KMS-11 (cell line): Measurements from ENCODE around the gene ZPBP2.
"Not testable (repeated sequence)": the region's sequence is repeated elsewhere in the genome, so short reads cannot be mapped to it uniquely, and the experiment has no call there.

Experiments
- H2AFZ ChIP-seq: fragments of 200-600 bp; sonication (generic); 2 replicates; pipeline ENCODE4 v1.6.1; 2016; ENCODE audit warnings: antibody characterized with exemption, mixed run types, low read depth
- H3K27ac ChIP-seq: fragments of 200-600 bp; sonication (generic); 2 replicates; pipeline ENCODE4 v1.6.1; 2016; ENCODE audit warnings: mild to moderate bottlenecking, mixed run types
- H3K27me3 ChIP-seq: fragments of 200-600 bp; sonication (generic); 2 replicates; pipeline ENCODE4 v1.6.1; 2017; ENCODE audit warnings: mild to moderate bottlenecking, low read depth, mixed run types, moderate library complexity; ENCODE audit not compliant: insufficient read depth
- H3K36me3 ChIP-seq: fragments of 200-600 bp; sonication (generic); 2 replicates; pipeline ENCODE4 v1.6.1; 2017; ENCODE audit warnings: mild to moderate bottlenecking, mixed run types; ENCODE audit not compliant: insufficient read depth
- H3K4me1 ChIP-seq: fragments of 200-600 bp; sonication (generic); 2 replicates; pipeline ENCODE4 v1.6.1; 2016; ENCODE audit warnings: mild to moderate bottlenecking, low read depth, mixed run types; ENCODE audit not compliant: poor library complexity, severe bottlenecking
- H3K4me2 ChIP-seq: fragments of 200-600 bp; sonication (generic); 2 replicates; pipeline ENCODE4 v1.7.0; 2016; ENCODE audit warnings: mild to moderate bottlenecking, mixed run types
- H3K4me3 ChIP-seq: fragments of 200-600 bp; sonication (generic); IDR thresholded peaks from 2 replicates; pipeline ENCODE4 v1.6.1; 2017; ENCODE audit warnings: low read depth, low read length, mixed read lengths; ENCODE audit not compliant: insufficient read depth
- H3K79me2 ChIP-seq: fragments of 200-600 bp; sonication (generic); 2 replicates; pipeline ENCODE4 v1.6.1; 2016; ENCODE audit warnings: low read depth, mixed run types; ENCODE audit not compliant: insufficient read depth
- H3K9ac ChIP-seq: fragments of 200-600 bp; sonication (generic); 2 replicates; pipeline ENCODE4 v1.6.1; 2016; ENCODE audit warnings: mild to moderate bottlenecking, mixed run types
- H4K20me1 ChIP-seq: fragments of 200-600 bp; sonication (generic); 2 replicates; pipeline ENCODE4 v1.6.1; 2016; ENCODE audit warnings: mild to moderate bottlenecking, mixed run types; ENCODE audit not compliant: insufficient read depth
- TF ChIP-seq, protein P1 (sequence below): fragments of 200-600 bp; sonication (generic); conservative IDR thresholded peaks from 2 replicates; pipeline ENCODE4 v1.6.1; 2017; ENCODE audit warnings: low read depth, mild to moderate bottlenecking, antibody characterized with exemption, low read length, moderate library complexity, mixed read lengths

The ZPBP2 gene

GRCh38 chr17:39898088-39898487 is 30.1 kb downstream of the ZPBP2 start:
- H3K9ac ChIP-seq = no peak overlapping the region
- no peaks in the 10 kb centered on the region for H4K20me1 ChIP-seq
- H3K36me3 ChIP-seq = no peaks in the 10 kb centered on the region
- no peak overlapping the region for H3K4me2 ChIP-seq
- no peak overlapping the region for H3K4me3 ChIP-seq
- H3K79me2 ChIP-seq = no peaks in the 10 kb centered on the region
- no peaks in the 10 kb centered on the region for H3K27me3 ChIP-seq
- no peak overlapping the region for H2AFZ ChIP-seq
- peaks cover 3% of the 10 kb centered on the region for H3K4me1 ChIP-seq
- TF ChIP-seq, protein P1, sequence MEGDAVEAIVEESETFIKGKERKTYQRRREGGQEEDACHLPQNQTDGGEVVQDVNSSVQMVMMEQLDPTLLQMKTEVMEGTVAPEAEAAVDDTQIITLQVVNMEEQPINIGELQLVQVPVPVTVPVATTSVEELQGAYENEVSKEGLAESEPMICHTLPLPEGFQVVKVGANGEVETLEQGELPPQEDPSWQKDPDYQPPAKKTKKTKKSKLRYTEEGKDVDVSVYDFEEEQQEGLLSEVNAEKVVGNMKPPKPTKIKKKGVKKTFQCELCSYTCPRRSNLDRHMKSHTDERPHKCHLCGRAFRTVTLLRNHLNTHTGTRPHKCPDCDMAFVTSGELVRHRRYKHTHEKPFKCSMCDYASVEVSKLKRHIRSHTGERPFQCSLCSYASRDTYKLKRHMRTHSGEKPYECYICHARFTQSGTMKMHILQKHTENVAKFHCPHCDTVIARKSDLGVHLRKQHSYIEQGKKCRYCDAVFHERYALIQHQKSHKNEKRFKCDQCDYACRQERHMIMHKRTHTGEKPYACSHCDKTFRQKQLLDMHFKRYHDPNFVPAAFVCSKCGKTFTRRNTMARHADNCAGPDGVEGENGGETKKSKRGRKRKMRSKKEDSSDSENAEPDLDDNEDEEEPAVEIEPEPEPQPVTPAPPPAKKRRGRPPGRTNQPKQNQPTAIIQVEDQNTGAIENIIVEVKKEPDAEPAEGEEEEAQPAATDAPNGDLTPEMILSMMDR = no peak
- H3K27ac ChIP-seq = no peak overlapping the region

DNA sequence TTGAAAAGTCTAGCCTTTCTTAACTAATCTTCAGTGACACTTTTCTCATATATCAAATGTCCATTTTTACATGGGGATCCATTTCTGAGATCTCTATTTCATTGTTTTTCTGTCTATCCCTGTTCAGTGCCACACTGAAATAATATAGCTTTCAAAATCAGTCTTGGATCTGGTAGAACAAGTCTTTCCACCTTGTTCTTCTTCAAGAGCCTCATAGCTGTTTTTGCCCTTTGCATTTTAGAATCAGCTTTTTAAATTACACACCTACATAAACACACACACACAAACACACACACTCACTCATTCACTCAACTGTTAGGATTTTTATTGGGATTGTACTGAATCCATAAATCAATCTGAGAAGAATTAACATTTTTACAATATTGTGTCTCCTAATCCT is 31.2 kb downstream of the ZPBP2 start:
- Histone ChIP-seq H3K4me1 (peaks cover 3% of the 10 kb centered on the region), H4K20me1 (no peaks in the 10 kb centered on the region), H3K36me3 (no peaks in the 10 kb centered on the region), H3K4me2 (no peak overlapping the region), H3K9ac (no peak overlapping the region), H3K79me2 (no peaks in the 10 kb centered on the region), H2AFZ (no peak overlapping the region), H3K27ac (no peak overlapping the region), H3K27me3 (no peaks in the 10 kb centered on the region), H3K4me3 (no peak overlapping the region)
- TF ChIP-seq, protein P1 = no peak

DNA sequence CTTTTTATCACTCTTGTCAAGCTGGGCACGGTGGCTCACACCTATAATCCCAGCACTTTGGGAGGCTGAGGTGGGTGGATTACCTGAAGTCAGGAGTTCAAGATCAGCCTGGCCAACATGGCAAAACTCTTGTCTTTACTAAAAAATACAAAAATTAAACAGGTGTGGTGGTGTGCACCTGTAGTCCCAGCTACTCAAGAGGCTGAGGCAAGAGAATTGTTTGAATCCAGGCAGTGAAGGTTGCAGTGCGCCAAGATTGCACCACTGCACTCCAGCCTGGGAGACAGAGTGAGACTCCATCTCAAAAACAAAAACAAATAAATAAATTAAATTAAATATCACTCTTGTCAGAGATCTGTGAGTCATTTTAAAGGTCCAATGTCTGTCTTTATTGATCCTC is 34.0 kb downstream of the ZPBP2 start:
- H3K79me2 ChIP-seq, H3K27ac ChIP-seq, H3K36me3 ChIP-seq, H4K20me1 ChIP-seq, H3K4me3 ChIP-seq, H2AFZ ChIP-seq, H3K27me3 ChIP-seq, H3K9ac ChIP-seq, H3K4me1 ChIP-seq, H3K4me2 ChIP-seq: not testable (repeated sequence)

DNA sequence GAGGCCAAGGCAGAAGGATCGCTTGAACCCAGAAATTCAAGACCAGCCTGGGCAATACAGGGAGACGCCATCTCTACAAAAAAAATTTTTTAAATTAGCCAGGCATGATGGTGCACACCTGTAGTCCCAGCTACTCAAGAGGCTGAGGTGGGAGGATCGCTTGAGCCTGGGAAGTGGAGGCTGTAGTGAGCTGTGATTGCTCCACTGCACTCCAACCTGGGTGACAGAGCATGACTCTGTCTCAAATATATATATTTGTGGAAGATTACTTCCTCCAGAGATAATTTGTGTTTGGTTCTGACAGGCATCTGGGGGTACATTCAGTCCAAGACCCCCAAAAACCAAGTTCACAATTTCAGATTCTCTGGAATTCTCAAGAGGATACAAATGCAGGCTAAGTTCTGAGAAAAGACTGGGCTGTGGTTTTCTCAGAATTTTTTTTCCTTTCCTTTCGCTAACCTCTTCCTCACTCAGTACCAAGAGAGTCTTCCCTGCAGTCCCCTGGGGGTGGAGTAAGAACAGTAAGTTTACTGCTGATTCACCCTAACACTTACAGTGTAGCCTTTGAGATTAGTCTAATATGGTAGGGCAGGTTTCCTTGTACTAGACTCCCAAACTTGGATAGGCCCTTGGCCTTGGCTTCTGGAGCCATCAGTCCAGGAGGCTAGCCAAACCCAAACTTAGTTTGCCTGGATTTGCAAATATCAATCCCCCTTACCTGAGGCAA is 35.3 kb downstream of the ZPBP2 start:
- Histone ChIP-seq H3K4me2 (no peak overlapping the region), H4K20me1 (no peaks in the 10 kb centered on the region), H3K4me3 (no peak overlapping the region), H3K4me1 (no peaks in the 10 kb centered on the region), H3K36me3 (no peaks in the 10 kb centered on the region), H3K79me2 (no peaks in the 10 kb centered on the region), H2AFZ (no peak overlapping the region), H3K27ac (no peak overlapping the region), H3K27me3 (no peaks in the 10 kb centered on the region), H3K9ac (no peak overlapping the region)
- TF ChIP-seq, protein P1 = no peak

DNA sequence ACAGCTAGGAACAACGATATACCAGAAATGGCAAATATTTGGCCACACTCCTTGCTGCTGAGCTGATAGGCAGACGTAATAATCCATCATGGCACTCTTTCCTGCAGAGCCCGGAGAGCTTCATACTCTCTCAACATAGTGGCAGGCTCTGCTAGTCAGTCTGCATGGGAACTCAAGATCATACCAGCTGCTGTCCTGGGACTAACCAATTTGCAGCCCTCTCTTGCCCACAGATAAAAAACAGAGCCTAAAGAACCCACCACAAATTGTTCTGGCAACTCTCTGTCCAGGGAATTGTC is 36.9 kb downstream of the ZPBP2 start:
- Histone ChIP-seq H4K20me1 (no peaks in the 10 kb centered on the region), H3K36me3 (no peaks in the 10 kb centered on the region), H3K4me3 (no peak overlapping the region), H3K9ac (no peak overlapping the region), H3K27me3 (no peaks in the 10 kb centered on the region), H3K4me2 (no peak overlapping the region), H3K27ac (no peak overlapping the region), H3K4me1 (no peaks in the 10 kb centered on the region), H3K79me2 (no peaks in the 10 kb centered on the region), H2AFZ (no peak overlapping the region)
- TF ChIP-seq, protein P1 = no peak
